Mammary microvascular endothelial cell (primary cell): ENCODE results near the gene MTERF1. TPM values are rescaled to one million over a fixed set of nuclear protein-coding genes. Genes with fewer than 3 reads are reported as not detected.

ENCODE experiments used
- total RNA-seq: library from RNA; depleted of rRNA; stranded (reverse); fragments of >200 nt; gene quantifications from 2 replicates; pipeline ENCODE4 v1.2.3, GENCODE V29; 2015

MTERF1 gene
- 7.3 and 8.4 TPM in 2 replicates for total RNA-seq

GRCh38 chr7:91880413-91881241 is at the start of gene MTERF1:
TSS of gene MTERF1 (minus strand) at chr7:91880702. CDS start at chr7:91880083, 619 bp downstream.

Other genes with a start within 250 kb of the MTERF1 start
- 15.9 and 16.3 TPM in 2 replicates for gene AKAP9, start 60.2 kb upstream of the MTERF1 start, total RNA-seq